Muscle of leg (tissue), 11 donors: ENCODE measurements around the gene PPP1R14C. TPM values are rescaled to one million over a fixed set of nuclear protein-coding genes. Genes with fewer than 3 reads are reported as not detected.

ENCODE experiments used
- DNase-seq: peaks from one replicate; pipeline ENCODE4 v3.0.0; 2013
- H3K27ac ChIP-seq: one replicate; pipeline ENCODE4 v1.5.1; 2013; ENCODE audit warnings: mild to moderate bottlenecking, low read length, control low read depth
- H3K27me3 ChIP-seq: one replicate; pipeline ENCODE4 v1.6.1; 2013; ENCODE audit warnings: low read length; ENCODE audit not compliant: control insufficient read depth, insufficient read depth
- H3K36me3 ChIP-seq: one replicate; pipeline ENCODE4 v1.6.1; 2013; ENCODE audit warnings: low read length; ENCODE audit not compliant: control insufficient read depth, insufficient read depth
- H3K4me1 ChIP-seq: one replicate; pipeline ENCODE4 v1.6.1; 2013; ENCODE audit warnings: low read length; ENCODE audit not compliant: control insufficient read depth, insufficient read depth
- H3K4me3 ChIP-seq: one replicate; pipeline ENCODE4 v1.5.1; 2013; ENCODE audit warnings: low read length, control low read depth
- H3K9me3 ChIP-seq: replicated peaks from 2 replicates; pipeline ENCODE4 v1.6.1; 2013; ENCODE audit warnings: low read depth, low read length; ENCODE audit not compliant: control insufficient read depth
- WGBS: methylation state at CpG from one replicate; pipeline ENCODE4 v1.1.5; 2013; ENCODE audit warnings: missing lambda C conversion rate; ENCODE audit not compliant: insufficient coverage; 5-methylcytosine and 5-hydroxymethylcytosine counted together
- polyA plus RNA-seq, 8 donors: library from polyadenylated mRNA; unstranded; fragments of 120-200 nt; gene quantifications; one replicate each; pipeline versions ENCODE4 v1.2.1 to v1.2.3, GENCODE V29; 2013; ENCODE audit warnings: inconsistent platforms in 1 of 8, low replicate concordance in 1 of 8; ENCODE audit not compliant: insufficient read length in 8 of 8, insufficient read depth in 1 of 8
- total RNA-seq: library from RNA; stranded (reverse); fragments of 120-200 nt; gene quantifications from one replicate; pipeline ENCODE4 v1.2.4, GENCODE V29; 2013

PPP1R14C gene
- total and polyA plus RNA-seq, 9 donors: 25.3 to 47.3 (median 36.4) TPM

DNA sequence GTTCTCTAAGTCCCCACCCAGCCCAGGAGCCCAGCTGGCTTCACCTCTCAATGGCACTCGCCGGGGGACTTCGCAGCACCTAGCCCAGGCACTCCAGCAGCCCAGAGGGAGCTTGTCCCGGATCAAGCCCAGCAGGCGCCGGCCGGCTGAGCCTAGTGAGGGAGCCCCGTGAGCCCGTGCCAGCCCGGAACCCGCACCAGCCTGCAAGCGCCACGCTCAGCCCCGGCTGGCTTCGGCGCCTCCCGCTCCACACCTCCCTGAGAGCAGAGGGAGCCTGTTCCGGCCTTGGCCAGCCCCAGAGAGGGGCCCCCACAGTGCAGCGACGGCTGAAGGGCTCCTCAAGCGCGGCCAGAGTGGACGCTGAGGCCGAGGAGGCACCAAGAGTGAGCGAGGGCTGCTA lies 27.1 kb upstream of the PPP1R14C start:
- Histone ChIP-seq H3K27me3 (peaks cover 4% of the 10 kb centered on the region), H3K27ac (no peak overlapping the region), H3K9me3 (no peaks in the 10 kb centered on the region), H3K4me3 (no peak overlapping the region), H3K36me3 (no peaks in the 10 kb centered on the region), H3K4me1 (peaks cover 10% of the 10 kb centered on the region)
- no peak for DNase-seq
- WGBS: 94% methylated on average over 25 of the region's 25 CpGs

GRCh38 chr6:150116200-150116800 lies 26.5 kb upstream of the PPP1R14C start:
- no peak overlapping the region for H3K4me3 ChIP-seq
- WGBS: 79% methylated on average over 7 of the region's 8 CpGs
- no peak overlapping the region for H3K27ac ChIP-seq
- H3K27me3 ChIP-seq: peaks cover 4% of the 10 kb centered on the region
- no peaks in the 10 kb centered on the region for H3K9me3 ChIP-seq
- H3K36me3 ChIP-seq: no peaks in the 10 kb centered on the region
- DNase-seq: no peak
- H3K4me1 ChIP-seq: peaks cover 10% of the 10 kb centered on the region

DNA sequence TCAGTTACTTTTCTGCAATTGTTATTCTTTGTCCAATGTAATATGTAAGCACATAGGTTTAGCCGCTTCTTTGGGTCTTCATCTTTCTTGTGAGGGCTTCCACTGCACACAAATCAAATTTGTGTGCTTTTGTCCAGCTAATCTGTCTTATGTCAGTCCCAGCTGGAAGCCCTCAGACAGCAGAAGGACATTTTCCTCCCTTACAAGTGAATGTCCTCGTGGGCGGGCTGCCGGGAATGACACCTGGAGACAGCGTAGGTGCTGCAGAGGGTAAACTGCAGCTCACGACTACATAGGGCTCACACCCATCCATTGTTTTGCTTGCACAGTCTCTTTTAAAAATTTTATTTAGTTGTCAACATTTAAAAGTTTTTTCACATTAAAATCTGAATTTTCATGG lies 24.6 kb upstream of the PPP1R14C start:
- DNase-seq: no peak
- H3K36me3 ChIP-seq: no peaks in the 10 kb centered on the region
- no peaks in the 10 kb centered on the region for H3K9me3 ChIP-seq
- no peak overlapping the region for H3K27ac ChIP-seq
- 100% methylated on average over 1 of the region's 6 CpGs for WGBS
- peaks cover 10% of the 10 kb centered on the region for H3K4me1 ChIP-seq
- H3K27me3 ChIP-seq: peaks cover 2% of the 10 kb centered on the region
- no peak overlapping the region for H3K4me3 ChIP-seq

DNA sequence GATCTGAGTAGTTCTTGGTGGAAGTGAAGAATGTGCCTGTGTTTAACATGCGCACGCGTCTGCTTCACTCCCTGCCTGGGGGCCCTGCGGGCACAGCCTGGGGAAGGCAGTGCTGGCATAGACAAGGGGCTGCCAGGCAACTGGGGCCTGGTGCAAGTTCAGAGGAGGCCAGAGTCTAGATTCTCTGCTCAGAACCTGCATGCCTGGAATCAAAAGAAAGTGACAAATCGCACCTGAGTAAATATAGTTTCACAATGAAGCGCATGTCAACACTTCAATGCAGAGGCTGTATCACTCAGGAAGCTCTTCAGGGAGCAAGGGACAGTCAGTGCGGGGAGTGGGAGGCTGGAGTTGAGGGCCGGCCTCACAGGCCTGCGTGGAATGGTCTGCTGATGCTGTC lies 24.2 kb upstream of the PPP1R14C start:
- no peak overlapping the region for H3K4me3 ChIP-seq
- no peak for DNase-seq
- H3K36me3 ChIP-seq: no peaks in the 10 kb centered on the region
- peaks cover 10% of the 10 kb centered on the region for H3K4me1 ChIP-seq
- 80% methylated on average over 7 of the region's 9 CpGs for WGBS
- H3K9me3 ChIP-seq: no peaks in the 10 kb centered on the region
- no peak overlapping the region for H3K27ac ChIP-seq
- H3K27me3 ChIP-seq: no peaks in the 10 kb centered on the region

- Histone ChIP-seq H3K27ac (no peak overlapping the region), H3K4me1 (peaks cover 10% of the 10 kb centered on the region), H3K27me3 (no peaks in the 10 kb centered on the region), H3K9me3 (no peaks in the 10 kb centered on the region), H3K36me3 (no peaks in the 10 kb centered on the region), H3K4me3 (no peak overlapping the region)
- WGBS: under 1% methylated on average over 6 of the region's 7 CpGs
- peak; percentile 88 for DNase-seq
Observed at GRCh38 chr6:150119173-150119572, 23.7 kb upstream of the PPP1R14C start.

DNA sequence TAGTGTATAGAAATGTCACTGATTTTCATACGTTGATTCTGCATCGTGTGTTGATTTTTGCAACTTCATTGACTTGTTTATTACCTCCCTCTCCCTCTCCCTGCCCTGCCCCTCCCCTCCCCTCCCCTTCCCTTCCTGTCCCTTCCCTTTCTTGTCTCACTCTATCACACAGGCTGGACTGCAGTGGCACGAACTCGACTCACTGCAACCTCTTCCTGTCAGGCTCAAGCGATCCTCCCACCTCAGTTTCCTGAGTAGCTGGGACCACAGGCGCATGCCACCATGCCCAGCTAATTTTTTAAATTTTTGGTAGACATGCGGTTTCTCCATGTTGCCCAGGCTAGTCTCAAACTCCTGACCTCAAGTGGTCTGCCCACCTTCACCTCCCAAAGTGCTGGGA lies 19.2 kb upstream of the PPP1R14C start:
- Histone ChIP-seq H3K4me3 (no peak overlapping the region), H3K4me1 (peaks cover 8% of the 10 kb centered on the region), H3K27ac (no peak overlapping the region), H3K9me3 (no peaks in the 10 kb centered on the region), H3K36me3 (no peaks in the 10 kb centered on the region), H3K27me3 (no peaks in the 10 kb centered on the region)
- 60% methylated on average over 4 of the region's 7 CpGs for WGBS
- DNase-seq: no peak

DNA sequence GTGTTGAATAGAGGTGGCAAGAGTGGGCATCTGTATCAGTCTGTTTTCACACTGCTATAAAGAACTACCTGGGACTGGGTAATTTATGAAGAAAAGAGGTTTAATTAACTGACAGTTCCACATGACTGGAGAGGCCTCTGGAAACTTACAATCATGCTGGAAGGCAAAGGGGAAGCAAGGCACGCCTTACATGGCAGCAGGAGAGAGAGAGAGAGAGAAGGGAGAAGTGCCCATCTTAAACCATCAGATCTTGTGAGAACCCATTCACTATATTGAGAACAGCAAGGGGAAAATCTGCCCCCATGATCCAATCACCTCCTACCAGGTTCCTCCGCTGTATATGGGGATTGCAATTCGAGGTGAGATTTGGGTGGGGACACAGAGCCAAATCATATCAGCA lies 18.6 kb upstream of the PPP1R14C start:
- no peak overlapping the region for H3K27ac ChIP-seq
- DNase-seq: no peak
- no CpG with 5 or more reads among the region's 3 CpGs for whole genome bisulfite sequencing
- H3K27me3 ChIP-seq: no peaks in the 10 kb centered on the region
- H3K9me3 ChIP-seq: no peaks in the 10 kb centered on the region
- H3K4me3 ChIP-seq: no peak overlapping the region
- no peaks in the 10 kb centered on the region for H3K36me3 ChIP-seq
- peaks cover 2% of the 10 kb centered on the region for H3K4me1 ChIP-seq

DNA sequence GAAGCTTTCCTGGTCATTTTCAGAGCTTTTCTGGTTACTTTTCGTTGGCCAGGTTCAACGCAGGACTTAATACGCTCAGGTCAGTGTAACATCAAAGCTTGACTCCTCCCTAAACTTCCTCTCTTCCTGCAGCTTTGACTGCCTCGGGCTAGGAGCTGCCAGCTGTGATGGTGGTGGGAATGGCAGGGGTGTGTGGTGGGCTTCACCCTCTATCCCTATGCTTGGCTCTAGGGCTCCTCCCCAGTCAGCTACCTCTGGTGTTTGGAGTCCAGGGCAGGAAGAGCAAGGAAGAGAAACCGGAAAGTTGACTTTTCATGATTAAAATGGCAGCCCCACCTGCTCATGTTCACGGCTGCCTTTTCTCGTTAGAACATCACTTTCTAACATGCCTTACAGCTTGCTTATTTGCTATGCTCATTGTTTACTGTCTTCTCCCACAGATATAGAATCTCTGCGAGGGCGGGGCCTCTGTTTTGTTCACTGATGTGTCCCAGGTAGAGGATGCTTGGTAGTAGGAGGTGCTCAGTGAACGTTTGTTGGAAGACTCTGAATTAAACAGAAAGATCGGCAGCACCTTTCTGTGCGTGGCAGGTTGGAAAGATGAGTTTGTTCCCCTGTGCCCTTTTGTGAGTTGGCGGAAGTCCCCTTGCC lies 16.1 kb upstream of the PPP1R14C start:
- Histone ChIP-seq H3K27ac (no peak overlapping the region), H3K27me3 (no peaks in the 10 kb centered on the region), H3K4me1 (no peaks in the 10 kb centered on the region), H3K36me3 (no peaks in the 10 kb centered on the region), H3K4me3 (no peak overlapping the region), H3K9me3 (no peaks in the 10 kb centered on the region)
- 72% methylated on average over 6 of the region's 13 CpGs for WGBS
- no peak for DNase-seq

- Histone ChIP-seq H3K4me3 (no peak overlapping the region), H3K4me1 (no peaks in the 10 kb centered on the region), H3K27me3 (no peaks in the 10 kb centered on the region), H3K36me3 (no peaks in the 10 kb centered on the region), H3K27ac (no peak overlapping the region), H3K9me3 (no peaks in the 10 kb centered on the region)
- DNase-seq: no peak
- WGBS: 93% methylated on average over 4 of the region's 8 CpGs
Observed at GRCh38 chr6:150128425-150128824, 14.4 kb upstream of the PPP1R14C start.

DNA sequence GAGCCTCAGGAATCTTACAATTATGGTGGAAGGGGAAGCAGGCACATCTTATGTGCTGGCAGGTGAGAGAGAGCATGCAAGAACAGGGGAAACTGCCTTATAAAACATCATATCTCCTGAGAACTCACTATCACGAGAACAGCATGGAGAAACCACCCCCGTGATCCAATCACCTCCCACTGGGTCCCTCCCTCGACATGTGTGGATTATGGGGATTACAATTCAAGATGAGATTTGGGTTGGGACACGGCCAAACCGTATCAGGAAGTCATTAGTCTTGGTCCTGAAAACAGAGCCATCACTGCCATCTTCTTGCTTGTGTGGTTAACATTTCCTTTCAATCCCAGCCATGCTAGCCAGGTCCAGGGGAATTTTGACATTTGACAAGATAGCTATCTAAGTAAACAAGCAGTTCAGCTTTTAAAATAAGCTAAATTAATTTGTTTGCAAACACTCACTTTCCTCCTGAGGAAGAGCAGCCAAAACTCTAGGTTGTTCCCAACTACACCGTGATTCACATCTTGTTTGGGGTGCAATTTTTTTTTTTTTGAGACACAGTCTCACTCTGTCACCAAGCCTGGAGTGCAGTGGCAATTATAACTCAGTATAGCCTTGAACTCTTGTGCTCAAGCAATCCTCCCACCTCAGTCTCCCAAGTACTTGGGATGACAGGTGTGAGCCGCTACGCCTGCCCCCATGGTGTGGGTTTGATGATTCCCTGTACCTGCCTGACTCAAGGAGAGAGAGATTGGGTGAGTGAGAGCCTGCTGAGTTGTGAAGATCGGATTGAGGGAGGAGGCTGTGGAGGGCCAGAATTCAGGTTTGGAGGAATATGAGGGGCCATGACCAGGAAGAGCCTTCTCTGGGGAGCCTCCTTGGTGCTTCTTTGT lies 13.0 kb upstream of the PPP1R14C start:
- 100% methylated on average over 1 of the region's 9 CpGs for WGBS

More for the DNA sequence above, 13.0 kb upstream of the PPP1R14C start:
- no peaks in the 10 kb centered on the region for H3K27me3 ChIP-seq
- H3K36me3 ChIP-seq: no peaks in the 10 kb centered on the region
- no peak overlapping the region for H3K4me3 ChIP-seq
- no peak overlapping the region for H3K27ac ChIP-seq
- DNase-seq: no peak
- no peaks in the 10 kb centered on the region for H3K4me1 ChIP-seq
- H3K9me3 ChIP-seq: no peaks in the 10 kb centered on the region
